ENCODE measurements around the gene SFMBT2.

Gene SFMBT2

DNA sequence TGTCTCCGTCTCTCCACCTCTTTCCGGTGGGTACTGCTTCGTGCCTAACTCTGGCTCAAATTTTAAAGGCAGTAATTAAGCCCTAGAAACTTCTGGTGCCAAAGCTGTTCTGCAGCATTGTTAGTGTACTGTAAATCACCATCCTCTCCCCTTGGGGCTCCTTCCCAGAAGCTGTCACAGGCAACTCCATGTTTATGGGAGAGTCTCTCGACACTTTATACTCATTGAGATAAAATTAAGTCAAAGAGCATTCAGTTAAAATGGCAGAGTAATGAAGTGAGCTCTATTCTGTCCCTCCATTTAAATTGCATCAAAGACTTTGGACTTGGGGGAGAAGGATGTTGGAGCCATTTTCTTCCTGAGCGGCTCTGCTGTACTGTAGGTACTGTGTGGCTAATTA, 274.8 kb downstream of the SFMBT2 start:
- no peaks in the 10 kb centered on the region for H3K36me3 ChIP-seq
- peaks cover 16 to 24% of the 10 kb centered on the region in 2 experiments for H3K4me1 ChIP-seq (ENCODE audit: control insufficient read depth in 1 of 2, insufficient read depth in 1 of 2, low read depth in 1 of 2, low read length in 1 of 2)
- no peak overlapping the region for H3K27ac ChIP-seq
- no peak overlapping the region for H3K4me3 ChIP-seq (ENCODE audit: low read depth in 1 of 2, low read length in 1 of 2)
- TF ChIP-seq, protein P1, sequence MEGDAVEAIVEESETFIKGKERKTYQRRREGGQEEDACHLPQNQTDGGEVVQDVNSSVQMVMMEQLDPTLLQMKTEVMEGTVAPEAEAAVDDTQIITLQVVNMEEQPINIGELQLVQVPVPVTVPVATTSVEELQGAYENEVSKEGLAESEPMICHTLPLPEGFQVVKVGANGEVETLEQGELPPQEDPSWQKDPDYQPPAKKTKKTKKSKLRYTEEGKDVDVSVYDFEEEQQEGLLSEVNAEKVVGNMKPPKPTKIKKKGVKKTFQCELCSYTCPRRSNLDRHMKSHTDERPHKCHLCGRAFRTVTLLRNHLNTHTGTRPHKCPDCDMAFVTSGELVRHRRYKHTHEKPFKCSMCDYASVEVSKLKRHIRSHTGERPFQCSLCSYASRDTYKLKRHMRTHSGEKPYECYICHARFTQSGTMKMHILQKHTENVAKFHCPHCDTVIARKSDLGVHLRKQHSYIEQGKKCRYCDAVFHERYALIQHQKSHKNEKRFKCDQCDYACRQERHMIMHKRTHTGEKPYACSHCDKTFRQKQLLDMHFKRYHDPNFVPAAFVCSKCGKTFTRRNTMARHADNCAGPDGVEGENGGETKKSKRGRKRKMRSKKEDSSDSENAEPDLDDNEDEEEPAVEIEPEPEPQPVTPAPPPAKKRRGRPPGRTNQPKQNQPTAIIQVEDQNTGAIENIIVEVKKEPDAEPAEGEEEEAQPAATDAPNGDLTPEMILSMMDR (IDR thresholded peaks at IDR 0.05): no peak
- no peaks in the 10 kb centered on the region for H3K9me3 ChIP-seq
- H3K27me3 ChIP-seq: no peaks in the 10 kb centered on the region

DNA sequence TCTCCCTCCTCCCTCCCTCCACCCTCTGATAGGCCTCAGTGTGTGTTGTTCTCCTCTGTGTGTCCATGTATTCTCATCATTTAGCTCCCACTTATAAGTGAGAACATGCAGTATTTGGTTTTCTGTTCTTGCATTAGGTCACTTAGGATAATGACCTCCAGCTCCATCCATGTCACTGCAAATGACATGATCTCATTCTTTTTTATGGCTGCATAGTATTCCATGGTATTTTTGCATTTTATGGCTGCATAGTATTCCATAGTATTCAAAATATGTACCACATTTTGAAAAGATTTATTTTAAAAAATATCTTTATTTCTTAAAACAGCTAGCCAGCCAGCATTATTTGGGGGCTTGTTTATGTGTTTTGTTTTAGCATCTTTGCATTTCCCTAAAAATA, 275.6 kb downstream of the SFMBT2 start:
- peak overlapping the region; percentile 85 for H3K27ac ChIP-seq
- H3K9me3 ChIP-seq: no peaks in the 10 kb centered on the region
- H3K27me3 ChIP-seq: no peaks in the 10 kb centered on the region
- H3K4me3 ChIP-seq (ENCODE audit: low read depth in 1 of 2, low read length in 1 of 2): peak overlapping the region in 1 of 2 experiments; percentile 35
- H3K4me1 ChIP-seq (ENCODE audit: control insufficient read depth in 1 of 2, insufficient read depth in 1 of 2, low read depth in 1 of 2, low read length in 1 of 2): peaks cover 16 to 29% of the 10 kb centered on the region in 2 experiments
- no peaks in the 10 kb centered on the region for H3K36me3 ChIP-seq
- TF ChIP-seq, protein P1 (IDR thresholded peaks at IDR 0.05): no peak

DNA sequence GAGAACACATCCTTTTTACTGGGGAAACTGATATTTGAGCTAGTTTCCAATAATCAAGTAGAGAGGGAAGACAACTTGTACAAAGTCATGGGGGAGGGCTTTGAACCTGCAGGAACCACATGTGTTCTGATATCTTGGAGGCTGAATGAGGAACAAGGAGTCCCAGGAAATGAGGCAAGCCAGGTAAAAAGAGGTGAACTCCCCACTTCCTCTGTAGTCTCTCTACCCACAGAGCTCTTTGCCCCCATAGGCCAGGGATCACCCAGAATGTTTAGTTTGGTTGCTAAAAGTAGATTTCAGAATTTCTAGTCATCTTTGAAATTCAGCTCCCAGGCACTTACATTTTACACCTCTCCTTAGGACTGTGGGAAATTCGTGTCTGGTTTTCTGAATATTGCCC, 276.4 kb downstream of the SFMBT2 start:
- H3K4me3 ChIP-seq (ENCODE audit: low read depth in 1 of 2, low read length in 1 of 2): peak overlapping the region in 1 of 2 experiments; percentile 35
- no peaks in the 10 kb centered on the region for H3K36me3 ChIP-seq
- H3K9me3 ChIP-seq: no peaks in the 10 kb centered on the region
- H3K27ac ChIP-seq: peak overlapping the region; percentile 85
- H3K4me1 ChIP-seq (ENCODE audit: control insufficient read depth in 1 of 2, insufficient read depth in 1 of 2, low read depth in 1 of 2, low read length in 1 of 2): peaks cover 16 to 30% of the 10 kb centered on the region in 2 experiments
- TF ChIP-seq, protein P1 (IDR thresholded peaks at IDR 0.05): peak; percentile 15
- H3K27me3 ChIP-seq: no peaks in the 10 kb centered on the region

DNA sequence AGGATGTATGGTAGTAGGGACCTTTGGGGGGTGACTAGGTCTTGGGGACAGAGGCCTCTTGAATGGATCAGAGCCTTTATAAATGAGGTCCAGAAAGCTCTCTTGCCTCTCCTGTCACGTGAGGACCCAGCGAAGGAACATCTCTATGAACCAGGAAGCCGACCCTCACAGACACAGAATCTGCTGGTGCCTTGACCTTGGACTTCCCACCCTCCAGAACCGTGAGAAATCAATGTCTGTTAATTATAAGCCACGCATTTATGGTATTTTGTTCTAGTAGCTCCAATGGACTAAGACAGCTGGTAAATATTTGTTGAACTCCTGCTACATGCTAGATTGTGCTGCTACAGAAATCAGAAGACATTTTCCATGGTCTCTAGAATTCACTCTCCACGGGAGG, 276.9 kb downstream of the SFMBT2 start:
- no peaks in the 10 kb centered on the region for H3K9me3 ChIP-seq
- no peaks in the 10 kb centered on the region for H3K27me3 ChIP-seq
- TF ChIP-seq, protein P1 (IDR thresholded peaks at IDR 0.05): no peak
- peak overlapping the region; percentile 85 for H3K27ac ChIP-seq
- H3K4me3 ChIP-seq (ENCODE audit: low read depth in 1 of 2, low read length in 1 of 2): peak overlapping the region; percentile 12 to 35
- H3K36me3 ChIP-seq: no peaks in the 10 kb centered on the region
- peaks cover 16 to 30% of the 10 kb centered on the region in 2 experiments for H3K4me1 ChIP-seq (ENCODE audit: control insufficient read depth in 1 of 2, insufficient read depth in 1 of 2, low read depth in 1 of 2, low read length in 1 of 2)

DNA sequence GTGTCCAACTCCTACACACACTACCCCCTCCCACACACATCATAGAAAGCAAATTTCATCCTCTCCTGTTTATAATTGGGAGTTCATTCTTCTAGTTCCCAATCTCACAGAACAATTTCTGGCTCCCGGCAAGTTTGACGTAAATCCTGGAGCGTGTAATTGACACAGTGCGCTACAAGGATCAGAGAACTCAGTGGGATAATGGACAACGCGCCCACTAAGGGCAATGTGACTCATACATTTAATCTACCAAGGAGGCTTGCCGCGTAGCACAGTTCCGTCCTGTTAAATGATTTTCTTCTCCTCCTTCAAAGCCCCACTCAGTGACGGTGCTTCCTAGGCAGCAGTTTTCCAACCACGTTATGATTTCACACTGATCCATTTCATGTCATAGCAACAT, 277.6 kb downstream of the SFMBT2 start:
- H3K4me1 ChIP-seq (ENCODE audit: control insufficient read depth in 1 of 2, insufficient read depth in 1 of 2, low read depth in 1 of 2, low read length in 1 of 2): peaks cover 16 to 30% of the 10 kb centered on the region in 2 experiments
- H3K27ac ChIP-seq: peak overlapping the region; percentile 85
- H3K36me3 ChIP-seq: no peaks in the 10 kb centered on the region
- H3K27me3 ChIP-seq: no peaks in the 10 kb centered on the region
- no peaks in the 10 kb centered on the region for H3K9me3 ChIP-seq
- H3K4me3 ChIP-seq (ENCODE audit: low read depth in 1 of 2, low read length in 1 of 2): peak overlapping the region in 1 of 2 experiments; percentile 35
- TF ChIP-seq, protein P1 (IDR thresholded peaks at IDR 0.05): no peak
